ENCODE results near the gene BICDL2. TPM values are rescaled to one million over a fixed set of nuclear protein-coding genes. Genes with fewer than 3 reads are reported as not detected.
A peak's percentile ranks its signal among the peaks of the same experiment; 100 is the strongest.

The BICDL2 gene
- total RNA-seq, 4 donors from 2014 or later: 58.4 to 77.6 (median 69.3) TPM

DNA sequence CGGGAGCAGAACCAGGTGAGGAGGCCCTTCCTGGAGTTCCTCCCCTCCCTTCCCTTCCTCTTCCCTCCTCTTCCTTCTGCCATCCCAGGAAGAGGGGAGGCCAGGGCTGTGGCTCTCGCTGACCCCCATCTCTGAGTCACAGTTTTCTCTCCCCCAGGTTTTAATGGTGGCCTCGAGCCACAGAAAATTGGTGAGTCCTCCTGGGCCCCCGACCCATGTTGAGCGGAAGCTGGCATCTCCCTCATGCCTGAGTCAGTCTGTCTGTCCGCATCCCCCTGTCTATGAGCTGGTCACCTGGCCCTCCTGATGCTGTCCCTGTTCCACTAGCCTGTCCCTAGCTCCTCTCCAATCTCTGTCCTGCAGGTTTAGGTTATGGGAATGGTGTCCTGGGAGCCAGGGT lies 36.8 kb downstream of the BICDL2 start:
- 91% methylated on average over 6 of the region's 6 CpGs for WGBS
- Histone ChIP-seq H3K9me3 (no peaks in the 10 kb centered on the region), H3K4me1 (peaks cover 17% of the 10 kb centered on the region), H3K36me3 (no peaks in the 10 kb centered on the region), H3K27me3 (peaks cover 13% of the 10 kb centered on the region), H3K4me3 (no peak overlapping the region), H3K27ac (no peak overlapping the region)
- TF ChIP-seq CTCF (IDR thresholded peaks at IDR 0.05) (no peak), EP300 (IDR thresholded peaks at IDR 0.05) (no peak), POLR2AphosphoS5 (IDR thresholded peaks at IDR 0.05) (no peak), POLR2A (IDR thresholded peaks at IDR 0.05) (no peak)
- DNase-seq (ENCODE audit: low spot score in 2 of 2): no peak

DNA sequence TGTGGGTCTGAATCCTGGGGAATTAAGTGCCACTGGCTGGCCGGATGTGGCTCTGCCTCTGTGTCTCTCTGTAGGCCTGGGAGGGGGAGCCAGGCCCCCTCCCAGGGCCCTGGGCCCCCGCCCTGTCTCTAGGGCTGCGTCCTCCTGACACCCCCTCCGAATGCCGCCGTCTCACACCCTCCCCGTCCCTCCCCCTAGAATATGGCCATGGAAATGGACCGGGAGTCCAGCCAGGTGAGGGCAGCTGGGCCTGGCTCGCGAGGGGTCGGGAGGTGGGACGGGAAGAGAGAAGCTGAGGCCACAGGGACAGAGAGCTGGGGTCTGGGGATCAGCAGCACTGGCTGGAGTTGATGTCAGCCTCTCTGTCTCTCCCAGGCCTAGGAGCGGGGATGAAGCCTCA lies 40.4 kb downstream of the BICDL2 start:
- peaks cover 5% of the 10 kb centered on the region for H3K27me3 ChIP-seq
- H3K4me1 ChIP-seq: peaks cover 36% of the 10 kb centered on the region
- 77% methylated on average over 11 of the region's 13 CpGs for WGBS

DNA sequence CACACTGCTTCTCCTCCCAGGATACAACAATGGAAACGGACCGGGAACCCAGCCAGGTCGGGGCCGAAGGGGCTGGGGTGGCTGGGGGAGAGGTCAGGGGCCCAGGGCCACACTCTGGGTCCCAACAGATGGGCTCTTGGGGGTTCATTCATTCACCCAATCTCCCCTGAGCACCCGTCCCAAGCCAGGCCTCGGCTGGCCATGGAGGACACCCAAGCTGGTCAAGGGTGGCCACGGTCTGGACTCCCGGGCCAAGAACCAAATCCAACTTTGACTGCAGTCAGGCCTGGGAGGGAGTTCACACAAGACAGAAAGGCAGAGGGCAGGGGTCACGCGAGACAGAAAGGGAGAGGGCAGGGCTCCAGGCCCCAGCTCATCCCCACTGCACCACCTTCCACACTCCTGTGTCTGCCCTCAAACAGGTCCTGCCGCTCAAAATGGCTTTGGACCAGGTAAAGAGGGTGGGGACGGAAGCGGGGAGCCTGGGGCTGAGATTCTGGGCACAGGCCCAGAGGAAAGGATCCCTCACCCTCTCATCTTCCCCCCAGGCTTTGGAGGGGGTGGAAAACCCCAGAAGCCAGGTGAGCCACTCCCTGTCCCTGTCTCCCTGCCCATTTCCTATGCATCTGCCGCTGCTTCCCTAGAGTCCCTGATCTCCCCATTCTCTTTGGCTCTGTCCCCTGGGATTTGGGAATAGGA lies 44.2 kb downstream of the BICDL2 start:
- DNase-seq (ENCODE audit: low spot score in 2 of 2): no peak
- TF ChIP-seq EP300 (IDR thresholded peaks at IDR 0.05) (no peak), POLR2AphosphoS5 (IDR thresholded peaks at IDR 0.05) (peak in 1 of 3 donors; percentile 30)

More for the DNA sequence above, 40.4 kb downstream of the BICDL2 start:
- H3K4me3 ChIP-seq: no peak overlapping the region
- DNase-seq (ENCODE audit: low spot score in 2 of 2): no peak
- H3K27ac ChIP-seq: no peak overlapping the region
- H3K9me3 ChIP-seq: no peaks in the 10 kb centered on the region
- no peak for TF ChIP-seq POLR2AphosphoS5 (IDR thresholded peaks at IDR 0.05)
- TF ChIP-seq CTCF (IDR thresholded peaks at IDR 0.05): no peak
- TF ChIP-seq EP300 (IDR thresholded peaks at IDR 0.05): no peak
- TF ChIP-seq POLR2A (IDR thresholded peaks at IDR 0.05): no peak
- no peaks in the 10 kb centered on the region for H3K36me3 ChIP-seq

DNA sequence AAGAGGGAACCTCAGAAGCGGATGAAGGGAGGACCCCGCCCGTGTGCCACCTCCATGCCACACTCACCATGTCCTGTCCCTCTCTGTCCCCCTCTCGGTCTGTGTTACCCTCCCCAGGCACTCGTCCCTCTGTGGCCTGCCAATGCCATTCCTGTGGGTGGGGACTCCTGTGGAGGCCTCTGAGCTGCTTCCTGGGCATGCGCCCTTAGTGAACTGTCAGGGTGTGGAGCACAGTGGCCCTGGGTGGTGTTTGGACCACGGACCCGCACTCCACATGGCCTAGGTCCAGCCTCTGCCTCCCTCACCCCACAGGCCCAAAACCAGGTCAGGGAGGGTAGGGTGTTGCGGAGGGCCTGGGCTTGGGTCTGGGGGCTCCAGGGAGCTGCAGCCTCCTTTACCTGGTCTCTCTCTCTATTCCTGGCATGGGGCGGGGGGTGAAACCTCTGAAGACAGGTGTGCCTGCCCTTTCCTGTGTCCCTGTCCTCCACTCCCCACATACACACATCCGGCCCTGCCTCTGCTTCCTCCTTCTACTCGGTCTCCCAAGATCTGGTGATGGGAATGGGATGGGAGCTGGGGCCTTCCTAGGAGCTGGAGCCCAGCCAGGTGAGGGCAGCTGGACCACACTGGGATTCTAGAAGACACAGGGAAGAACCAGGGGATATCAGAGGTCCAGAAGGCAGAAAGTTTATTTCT lies 45.0 kb downstream of the BICDL2 start:
- Histone ChIP-seq H3K36me3 (no peaks in the 10 kb centered on the region), H3K27ac (no peak overlapping the region), H3K27me3 (peaks cover 37% of the 10 kb centered on the region), H3K4me1 (peaks cover 42% of the 10 kb centered on the region), H3K4me3 (no peak overlapping the region), H3K9me3 (no peaks in the 10 kb centered on the region)
- no peak for TF ChIP-seq EP300 (IDR thresholded peaks at IDR 0.05)
- no peak for TF ChIP-seq CTCF (IDR thresholded peaks at IDR 0.05)
- TF ChIP-seq POLR2AphosphoS5 (IDR thresholded peaks at IDR 0.05): no peak
- no peak for TF ChIP-seq POLR2A (IDR thresholded peaks at IDR 0.05)
- no peak for DNase-seq (ENCODE audit: low spot score in 2 of 2)
- WGBS: 69% methylated on average over 12 of the region's 12 CpGs

More for the DNA sequence above, 44.2 kb downstream of the BICDL2 start:
- Histone ChIP-seq H3K4me1 (peaks cover 37% of the 10 kb centered on the region), H3K36me3 (no peaks in the 10 kb centered on the region), H3K4me3 (no peak overlapping the region), H3K27me3 (peaks cover 30% of the 10 kb centered on the region), H3K27ac (no peak overlapping the region), H3K9me3 (no peaks in the 10 kb centered on the region)
- 44% methylated on average over 10 of the region's 14 CpGs for WGBS

GRCh38 chr16:2990891-2991290 lies 45.9 kb downstream of the BICDL2 start:
- H3K36me3 ChIP-seq: no peaks in the 10 kb centered on the region
- H3K4me1 ChIP-seq: peaks cover 50% of the 10 kb centered on the region
- H3K4me3 ChIP-seq: no peak overlapping the region
- no peak for DNase-seq (ENCODE audit: low spot score in 2 of 2)
- WGBS: 42% methylated on average over 10 of the region's 10 CpGs
- H3K27ac ChIP-seq: no peak overlapping the region
- TF ChIP-seq POLR2AphosphoS5 (IDR thresholded peaks at IDR 0.05) (no peak), CTCF (IDR thresholded peaks at IDR 0.05) (no peak), POLR2A (IDR thresholded peaks at IDR 0.05) (no peak), EP300 (IDR thresholded peaks at IDR 0.05) (no peak)
- H3K9me3 ChIP-seq: no peaks in the 10 kb centered on the region
- H3K27me3 ChIP-seq: peaks cover 37% of the 10 kb centered on the region

All from suprapubic skin (tissue), 4 donors.